SK-N-SH (cell line): Measurements from ENCODE around the gene TRH. TPM values are rescaled to one million over a fixed set of nuclear protein-coding genes. Genes with fewer than 3 reads are reported as not detected.

ENCODE experiments used
- CTCF ChIA-PET: fragments of 300-600, 350-600 bp; formaldehyde crosslinking; extraction: SDS; loops from one replicate; lab custom pipeline; 2021; lab: Yijun Ruan, JAX
- POLR2A ChIA-PET: fragments of 350-600 bp; sonication (Branson Sonifier 250); formaldehyde crosslinking; extraction: SDS; loops from one replicate; lab custom pipeline; 2020; ENCODE audit warnings: antibody characterized with exemption, inconsistent platforms; lab: Yijun Ruan, JAX
- DNase-seq: peaks from one replicate; pipeline ENCODE4 v3.0.0; 2012
- H2AFZ ChIP-seq: fragments of 200-600 bp; sonication (generic); 2 replicates; pipeline ENCODE4 v1.8.1; 2016; ENCODE audit warnings: antibody characterized with exemption, mild to moderate bottlenecking, low read depth
- H3F3A ChIP-seq: fragments of 200-600 bp; sonication (generic); replicated peaks from 2 replicates; pipeline ENCODE3; 2016; ENCODE audit warnings: antibody characterized with exemption, mild to moderate bottlenecking; ENCODE audit not compliant: insufficient read depth
- H3K27ac ChIP-seq, 2 experiments: fragments of 200-500 bp in 1 of 2; fragments of 200-600 bp in 1 of 2; sonication (Bioruptor generic) in 1 of 2; sonication (generic), shearing (Covaris generic) in 1 of 2; 2 replicates each; pipeline versions ENCODE4 v1.5.1 to v1.6.1; 2014 to 2016; ENCODE audit warnings: low read depth in 2 of 2, inconsistent platforms in 1 of 2, low read length in 1 of 2, mild to moderate bottlenecking in 1 of 2, mixed read lengths in 1 of 2
- H3K27me3 ChIP-seq: fragments of 200-600 bp; sonication (generic), shearing (Covaris generic); 2 replicates; pipeline ENCODE4 v1.6.1; 2016; ENCODE audit warnings: mixed run types; ENCODE audit not compliant: insufficient read depth
- H3K36me3 ChIP-seq, 2 experiments: fragments of 200-500 bp in 1 of 2; fragments of 200-600 bp in 1 of 2; sonication (Bioruptor generic) in 1 of 2; sonication (generic) in 1 of 2; replicated peaks in 1 of 2; 2 replicates each; pipeline versions ENCODE3 to v1.5.1; 2014 to 2016; ENCODE audit warnings: low read length in 1 of 2, mild to moderate bottlenecking in 1 of 2; ENCODE audit not compliant: insufficient read depth in 2 of 2, control insufficient read depth in 1 of 2
- H3K4me1 ChIP-seq, 2 experiments: fragments of 200-500 bp in 1 of 2; fragments of 200-600 bp in 1 of 2; sonication (Bioruptor generic) in 1 of 2; sonication (generic), shearing (Covaris generic) in 1 of 2; 2 replicates each; pipeline versions ENCODE4 v1.5.1 to v1.6.1; 2014 to 2016; ENCODE audit warnings: low read depth in 1 of 2, low read length in 1 of 2, mixed run types in 1 of 2; ENCODE audit not compliant: insufficient read depth in 2 of 2, control insufficient read depth in 1 of 2
- H3K4me2 ChIP-seq: fragments of 200-600 bp; sonication (generic), shearing (Covaris generic); 2 replicates; pipeline ENCODE4 v1.6.1; 2017; ENCODE audit warnings: mixed run types
- H3K4me3 ChIP-seq, 2 experiments: fragments of 200-500 bp in 1 of 2; fragments of 200-600 bp in 1 of 2; sonication (Bioruptor generic) in 1 of 2; sonication (generic), shearing (Covaris generic) in 1 of 2; 2 replicates each; pipeline versions ENCODE4 v1.5.1 to v1.8.1; 2014 to 2016; ENCODE audit warnings: low read depth in 2 of 2, inconsistent platforms in 1 of 2, low read length in 1 of 2, mild to moderate bottlenecking in 1 of 2, mixed read lengths in 1 of 2, moderate library complexity in 1 of 2
- H3K79me2 ChIP-seq: fragments of 200-600 bp; sonication (generic); 2 replicates; pipeline ENCODE4 v1.8.1; 2017; ENCODE audit warnings: mild to moderate bottlenecking; ENCODE audit not compliant: insufficient read depth
- H3K9ac ChIP-seq: fragments of 200-600 bp; sonication (generic); 2 replicates; pipeline ENCODE4 v1.6.1; 2017; ENCODE audit warnings: mixed run types
- H3K9me2 ChIP-seq: fragments of 200-600 bp; sonication (generic); 2 replicates; pipeline ENCODE4 v1.6.1; 2017; ENCODE audit warnings: mixed run types
- H3K9me3 ChIP-seq: fragments of 200-600 bp; sonication (generic); 2 replicates; pipeline ENCODE4 v1.6.1; 2017; ENCODE audit warnings: mixed run types, mild to moderate bottlenecking, moderate library complexity
- H4K20me1 ChIP-seq: fragments of 200-600 bp; sonication (generic); 2 replicates; pipeline ENCODE4 v1.6.1; 2017; ENCODE audit warnings: mild to moderate bottlenecking, mixed run types; ENCODE audit not compliant: insufficient read depth
- CHD2 ChIP-seq: fragments of 150-350 bp; IDR thresholded peaks from 2 replicates; pipeline ENCODE4 v1.6.1; 2018; ENCODE audit warnings: low read length; ENCODE audit not compliant: partially characterized antibody
- CTCF ChIP-seq: fragments of 200-600 bp; sonication (generic); IDR thresholded peaks from 2 replicates; pipeline ENCODE4 v1.6.1; 2017; ENCODE audit warnings: antibody characterized with exemption, mild to moderate bottlenecking, moderate library complexity
- EP300 ChIP-seq, 2 experiments: IDR thresholded peaks; 2 replicates each; pipeline versions ENCODE4 v1.4.0 to v1.6.1; 2012; ENCODE audit warnings: borderline replicate concordance in 1 of 2, low read depth in 1 of 2, low read length in 1 of 2
- FOSL2 ChIP-seq: IDR thresholded peaks from 2 replicates; pipeline ENCODE4 v1.4.0; 2012; ENCODE audit warnings: low read depth, mild to moderate bottlenecking, moderate library complexity, borderline replicate concordance
- GABPA ChIP-seq: IDR thresholded peaks from 2 replicates; pipeline ENCODE4 v1.4.0; 2012; ENCODE audit warnings: low read depth, mild to moderate bottlenecking
- GATA2 ChIP-seq: sonication (generic); formaldehyde crosslinking; IDR thresholded peaks from 2 replicates; pipeline ENCODE4 v1.5.0; 2020; ENCODE audit warnings: mild to moderate bottlenecking, missing genetic modification reagents
- MAX ChIP-seq: IDR thresholded peaks from 2 replicates; pipeline ENCODE4 v1.4.0; 2012; ENCODE audit warnings: low read depth
- NFIC ChIP-seq: IDR thresholded peaks from 2 replicates; pipeline ENCODE4 v1.4.0; 2012; ENCODE audit warnings: borderline replicate concordance
- PBX3 ChIP-seq: IDR thresholded peaks from 2 replicates; pipeline ENCODE4; 2012
- REST ChIP-seq: IDR thresholded peaks from 2 replicates; pipeline ENCODE4 v1.6.1; 2012; ENCODE audit warnings: mild to moderate bottlenecking, low read depth, low read length, moderate library complexity
- RFX5 ChIP-seq: IDR thresholded peaks from 2 replicates; pipeline ENCODE4 v1.6.1; 2012; ENCODE audit warnings: mild to moderate bottlenecking, improper control_type of control experiment, low read length
- RXRA ChIP-seq: IDR thresholded peaks from 2 replicates; pipeline ENCODE4 v1.4.0; 2012; ENCODE audit warnings: low read depth, mild to moderate bottlenecking, borderline replicate concordance
- TCF12 ChIP-seq: IDR thresholded peaks from 2 replicates; pipeline ENCODE4 v1.4.0; 2012
- USF2 ChIP-seq: fragments of 150-350 bp; IDR thresholded peaks from 2 replicates; pipeline ENCODE4 v1.6.1; 2017; ENCODE audit warnings: antibody characterized with exemption, low read length, low read depth, borderline replicate concordance
- WGBS: methylation state at CpG from one replicate; pipeline ENCODE4 v1.1.6; 2017; ENCODE audit warnings: low lambda C conversion rate; 5-methylcytosine and 5-hydroxymethylcytosine counted together
- polyA plus RNA-seq, 3 experiments: library from polyadenylated mRNA; depleted of rRNA; stranded (reverse); fragments of >200 nt; gene quantifications; 2 replicates each; pipeline ENCODE4 v1.2.3, GENCODE V29; 2012

Gene TRH
- polyA plus RNA-seq, 1 of the 3 experiments (the other 2 are of a cell fraction) = not detected

GRCh38 chr3:129929383-129929782 lies 45.1 kb upstream of the TRH start:
- H3K4me3 ChIP-seq = no peak overlapping the region
- no peak overlapping the region for H3K4me2 ChIP-seq
- H3K9me3 ChIP-seq = no peaks in the 10 kb centered on the region
- H3K9ac ChIP-seq = no peak overlapping the region
- no peaks in the 10 kb centered on the region for H3K36me3 ChIP-seq
- POLR2A ChIA-PET = interaction anchor here (0.6 kb wide), 1 partner anchor 616 kb away, joined by 3 read pairs; no protein-coding TSS in a partner anchor
- no peak overlapping the region for H3K27ac ChIP-seq
- no peak overlapping the region for H2AFZ ChIP-seq
- WGBS = 7% methylated on average over 1 of the region's 1 CpG
- H3K27me3 ChIP-seq = no peaks in the 10 kb centered on the region
- CTCF ChIA-PET = interaction anchor here (2.5 kb wide), 1 partner anchor 12 kb away, joined by 11 read pairs; no protein-coding TSS in a partner anchor
- TF ChIP-seq RXRA (no peak), NFIC (no peak), CTCF (no peak), CHD2 (no peak)
- no peak for DNase-seq
- no peaks in the 10 kb centered on the region for H3K79me2 ChIP-seq
- H3F3A ChIP-seq = no peaks in the 10 kb centered on the region
- no peaks in the 10 kb centered on the region for H3K4me1 ChIP-seq
- H4K20me1 ChIP-seq = no peaks in the 10 kb centered on the region
- H3K9me2 ChIP-seq = no peaks in the 10 kb centered on the region

- ChIA-PET CTCF (interaction anchor here (0.7 to 2.7 kb wide), 22 partner anchors 8 to 443 kb away, joined by 3 to 17 read pairs (median 4); no protein-coding TSS in a partner anchor), POLR2A (no interaction called here)
- WGBS = 30% methylated on average over 2 of the region's 4 CpGs
- no peak overlapping the region for H3K9ac ChIP-seq
- no peaks in the 10 kb centered on the region; a peak in 1 of 4 replicates for H3K4me1 ChIP-seq
- H3F3A ChIP-seq = no peaks in the 10 kb centered on the region
- H4K20me1 ChIP-seq = no peaks in the 10 kb centered on the region
- H3K27ac ChIP-seq = no peak overlapping the region
- TF ChIP-seq USF2 = no peak
- no peak for TF ChIP-seq GABPA
- TF ChIP-seq CHD2 = no peak
- TF ChIP-seq FOSL2 = no peak
- no peak for TF ChIP-seq PBX3
- no peak for TF ChIP-seq RXRA
- TF ChIP-seq RFX5 = no peak
- no peak for TF ChIP-seq GATA2 (CRISPR knock-in tag)
- TF ChIP-seq EP300 (IDR thresholded peaks at IDR 0.05; ENCODE audit: borderline replicate concordance in 1 of 2, low read depth in 1 of 2, low read length in 1 of 2) = no peak
- TF ChIP-seq MAX = no peak
- TF ChIP-seq TCF12 = no peak
- TF ChIP-seq REST = no peak
- no peak for DNase-seq
- H3K9me2 ChIP-seq = no peaks in the 10 kb centered on the region
- H3K79me2 ChIP-seq = no peaks in the 10 kb centered on the region
- no peak overlapping the region for H3K4me2 ChIP-seq
- H3K27me3 ChIP-seq = no peaks in the 10 kb centered on the region
- no peak overlapping the region for H2AFZ ChIP-seq
- H3K4me3 ChIP-seq = no peak overlapping the region
- no peaks in the 10 kb centered on the region for H3K36me3 ChIP-seq
- no peaks in the 10 kb centered on the region for H3K9me3 ChIP-seq
These were observed 41.0 kb upstream of the TRH start for GRCh38 chr3:129933471-129933870.
